Loucy (cell line): ENCODE data around the gene DCAF12L1.

ENCODE experiments used
- H2AFZ ChIP-seq: fragments of 200-600 bp; sonication (generic); 2 replicates; pipeline ENCODE4 v1.6.0; 2016; ENCODE audit warnings: antibody characterized with exemption, mild to moderate bottlenecking, low read length, moderate library complexity
- H3F3A ChIP-seq: fragments of 200-600 bp; 2 replicates; pipeline ENCODE4 v1.6.0; 2016; ENCODE audit warnings: antibody characterized with exemption, low read depth, mild to moderate bottlenecking
- H3K27me3 ChIP-seq: fragments of 200-600 bp; sonication (generic); 2 replicates; pipeline ENCODE4 v1.6.1; 2014; ENCODE audit warnings: low read length, mild to moderate bottlenecking; ENCODE audit not compliant: insufficient read depth, poor library complexity, severe bottlenecking
- H3K36me3 ChIP-seq: fragments of 200-600 bp; sonication (generic); 2 replicates; pipeline ENCODE4 v1.6.1; 2016; ENCODE audit warnings: low read length; ENCODE audit not compliant: insufficient read depth
- H3K4me1 ChIP-seq: fragments of 200-600 bp; sonication (generic); 2 replicates; pipeline ENCODE4 v1.5.1; 2014; ENCODE audit warnings: low read length, mild to moderate bottlenecking; ENCODE audit not compliant: insufficient read depth, poor library complexity, severe bottlenecking
- H3K4me2 ChIP-seq: fragments of 200-600 bp; sonication (generic); 2 replicates; pipeline ENCODE4 v1.6.0; 2014; ENCODE audit warnings: antibody characterized with exemption, low read length, low read depth, mild to moderate bottlenecking; ENCODE audit not compliant: poor library complexity, severe bottlenecking
- H3K4me3 ChIP-seq: fragments of 200-600 bp; sonication (generic); 2 replicates; pipeline ENCODE4 v1.5.1; 2014; ENCODE audit warnings: low read length, mild to moderate bottlenecking, mixed read lengths; ENCODE audit not compliant: poor library complexity, severe bottlenecking
- H3K79me2 ChIP-seq: fragments of 200-600 bp; sonication (generic); 2 replicates; pipeline ENCODE4 v1.6.1; 2014; ENCODE audit warnings: low read length; ENCODE audit not compliant: insufficient read depth
- H3K9ac ChIP-seq: fragments of 200-600 bp; sonication (generic); 2 replicates; pipeline ENCODE4 v1.6.0; 2014; ENCODE audit warnings: mild to moderate bottlenecking, low read depth, low read length, moderate library complexity; ENCODE audit not compliant: poor library complexity, severe bottlenecking
- H3K9me2 ChIP-seq: fragments of 200-600 bp; sonication (generic); replicated peaks from 2 replicates; pipeline ENCODE4 v1.6.1; 2016; ENCODE audit warnings: low read depth, low read length, mixed read lengths
- H3K9me3 ChIP-seq: fragments of 200-600 bp; sonication (generic); 2 replicates; pipeline ENCODE4 v1.6.1; 2014; ENCODE audit warnings: mild to moderate bottlenecking, antibody characterized with exemption, low read length, low read depth; ENCODE audit not compliant: insufficient read depth
- H4K20me1 ChIP-seq: fragments of 200-600 bp; sonication (generic); 2 replicates; pipeline ENCODE4 v1.6.0; 2014; ENCODE audit warnings: antibody characterized with exemption, low read length, mild to moderate bottlenecking; ENCODE audit not compliant: insufficient read depth, poor library complexity, severe bottlenecking
- EZH2phosphoT487 ChIP-seq: fragments of 200-600 bp; IDR thresholded peaks from 2 replicates; pipeline ENCODE4 v1.6.1; 2018; ENCODE audit warnings: antibody characterized with exemption, mild to moderate bottlenecking, moderate library complexity, borderline replicate concordance
- TF ChIP-seq, protein P1 (sequence below): fragments of 200-600 bp; sonication (generic); conservative IDR thresholded peaks from 2 replicates; pipeline ENCODE4 v1.5.1; 2014; ENCODE audit warnings: mild to moderate bottlenecking, antibody characterized with exemption, low read length

The DCAF12L1 gene

DNA sequence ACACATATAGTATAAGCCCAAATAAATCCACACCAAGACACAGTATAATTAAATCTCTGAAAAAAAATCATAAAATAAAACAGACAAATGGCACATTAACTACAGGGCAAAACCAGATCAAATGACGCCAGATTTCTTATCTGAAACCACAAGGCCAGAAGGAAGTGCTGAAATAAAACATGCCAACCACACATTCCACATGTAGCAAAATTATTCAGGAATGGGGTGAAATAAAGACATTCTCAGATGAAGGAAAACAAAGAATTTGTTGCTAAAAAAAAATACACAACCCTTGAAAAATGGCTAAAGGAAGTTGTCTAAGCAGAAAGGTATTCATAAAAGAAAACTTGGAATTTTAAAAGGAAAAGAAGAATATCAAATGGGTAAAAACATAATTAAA, 4.5 kb upstream of the DCAF12L1 start:
- H3K79me2 ChIP-seq, result no peaks in the 10 kb centered on the region
- no peak overlapping the region for H3K9ac ChIP-seq
- TF ChIP-seq, protein P1, sequence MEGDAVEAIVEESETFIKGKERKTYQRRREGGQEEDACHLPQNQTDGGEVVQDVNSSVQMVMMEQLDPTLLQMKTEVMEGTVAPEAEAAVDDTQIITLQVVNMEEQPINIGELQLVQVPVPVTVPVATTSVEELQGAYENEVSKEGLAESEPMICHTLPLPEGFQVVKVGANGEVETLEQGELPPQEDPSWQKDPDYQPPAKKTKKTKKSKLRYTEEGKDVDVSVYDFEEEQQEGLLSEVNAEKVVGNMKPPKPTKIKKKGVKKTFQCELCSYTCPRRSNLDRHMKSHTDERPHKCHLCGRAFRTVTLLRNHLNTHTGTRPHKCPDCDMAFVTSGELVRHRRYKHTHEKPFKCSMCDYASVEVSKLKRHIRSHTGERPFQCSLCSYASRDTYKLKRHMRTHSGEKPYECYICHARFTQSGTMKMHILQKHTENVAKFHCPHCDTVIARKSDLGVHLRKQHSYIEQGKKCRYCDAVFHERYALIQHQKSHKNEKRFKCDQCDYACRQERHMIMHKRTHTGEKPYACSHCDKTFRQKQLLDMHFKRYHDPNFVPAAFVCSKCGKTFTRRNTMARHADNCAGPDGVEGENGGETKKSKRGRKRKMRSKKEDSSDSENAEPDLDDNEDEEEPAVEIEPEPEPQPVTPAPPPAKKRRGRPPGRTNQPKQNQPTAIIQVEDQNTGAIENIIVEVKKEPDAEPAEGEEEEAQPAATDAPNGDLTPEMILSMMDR, result no peak
- TF ChIP-seq EZH2phosphoT487, result no peak
- H3F3A ChIP-seq, result no peaks in the 10 kb centered on the region
- no peaks in the 10 kb centered on the region for H3K4me1 ChIP-seq
- H3K4me2 ChIP-seq, result no peak overlapping the region
- no peaks in the 10 kb centered on the region for H3K9me3 ChIP-seq
- no peak overlapping the region for H3K4me3 ChIP-seq
- no peaks in the 10 kb centered on the region for H4K20me1 ChIP-seq
- H2AFZ ChIP-seq, result no peak overlapping the region
- no peaks in the 10 kb centered on the region for H3K27me3 ChIP-seq
- H3K36me3 ChIP-seq, result no peaks in the 10 kb centered on the region
- no peaks in the 10 kb centered on the region for H3K9me2 ChIP-seq

GRCh38 chrX:126551725-126552312, 795 bp downstream of the DCAF12L1 start:
- Histone ChIP-seq H3F3A (no peaks in the 10 kb centered on the region), H3K9ac (no peak overlapping the region), H4K20me1 (no peaks in the 10 kb centered on the region), H3K4me2 (no peak overlapping the region), H2AFZ (no peak overlapping the region), H3K36me3 (no peaks in the 10 kb centered on the region), H3K79me2 (no peaks in the 10 kb centered on the region), H3K4me1 (no peaks in the 10 kb centered on the region), H3K4me3 (no peak overlapping the region), H3K27me3 (no peaks in the 10 kb centered on the region), H3K9me2 (no peaks in the 10 kb centered on the region), H3K9me3 (no peaks in the 10 kb centered on the region)
- TF ChIP-seq, protein P1, result no peak
- no peak for TF ChIP-seq EZH2phosphoT487

DNA sequence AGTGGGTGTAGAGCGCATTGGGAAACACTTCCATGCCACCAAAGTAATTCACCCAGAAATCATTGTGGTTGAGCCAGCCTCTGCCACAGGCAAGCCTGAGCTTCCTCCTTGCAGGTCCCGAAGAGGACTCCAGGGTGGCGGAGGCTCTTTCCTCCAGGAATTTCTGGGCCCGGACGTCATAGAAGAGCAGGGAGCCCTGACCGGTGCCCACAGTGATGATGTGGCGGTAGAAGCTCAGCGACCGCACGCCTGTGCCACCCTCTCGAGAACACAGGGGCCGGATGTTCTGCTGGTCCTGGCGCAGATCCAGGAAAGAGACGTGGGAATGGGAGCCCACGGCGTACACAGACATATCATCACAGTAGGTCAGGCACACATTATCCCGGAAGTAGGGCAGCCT, 1.3 kb downstream of the DCAF12L1 start:
- no peaks in the 10 kb centered on the region for H3K79me2 ChIP-seq
- no peaks in the 10 kb centered on the region for H3K36me3 ChIP-seq
- no peaks in the 10 kb centered on the region for H4K20me1 ChIP-seq
- H3K4me2 ChIP-seq, result no peak overlapping the region
- no peak overlapping the region for H2AFZ ChIP-seq
- no peaks in the 10 kb centered on the region for H3K9me3 ChIP-seq
- no peaks in the 10 kb centered on the region for H3K27me3 ChIP-seq
- TF ChIP-seq, protein P1, result no peak
- no peak overlapping the region for H3K4me3 ChIP-seq
- no peaks in the 10 kb centered on the region for H3K9me2 ChIP-seq
- no peaks in the 10 kb centered on the region for H3F3A ChIP-seq
- no peak overlapping the region for H3K9ac ChIP-seq
- no peaks in the 10 kb centered on the region for H3K4me1 ChIP-seq
